Measurements from ENCODE around the gene MTG1.
"Not testable (repeated sequence)": the region's sequence is repeated elsewhere in the genome, so short reads cannot be mapped to it uniquely, and the experiment has no call there.

GRCh38 chr10:133432789-133433188 lies 38.8 kb downstream of the MTG1 start:
- not testable (repeated sequence) for TF ChIP-seq CTCF, POLR2A (IDR thresholded peaks at IDR 0.05)

Data from adrenal gland (tissue), 5 donors.